SKM-1 (cell line): ENCODE measurements around the gene MAP1LC3C.

ENCODE experiments used
- DNase-seq: peaks from one replicate; lab custom pipeline; 2025; ENCODE audit not compliant: unreplicated experiment; lab: John Stamatoyannopoulos, UW

The MAP1LC3C gene

GRCh38 chr1:241999026-241999425 lies at the start of gene MAP1LC3C:
TSS of gene MAP1LC3C (minus strand) at chr1:241999098. CDS start at chr1:241999008, 90 bp downstream.
- DNase-seq, result no peak

GRCh38 chr1:242043165-242043564 lies 44.3 kb upstream of the MAP1LC3C start:
- DNase-seq, result no peak

GRCh38 chr1:242034392-242034791 lies 35.5 kb upstream of the MAP1LC3C start:
- no peak for DNase-seq

GRCh38 chr1:242033447-242033846 lies 34.5 kb upstream of the MAP1LC3C start:
- DNase-seq, result no peak

GRCh38 chr1:242030071-242030470 lies 31.2 kb upstream of the MAP1LC3C start:
- DNase-seq, result no peak

GRCh38 chr1:242025681-242026080 lies 26.8 kb upstream of the MAP1LC3C start:
- DNase-seq, result no peak

- no peak for DNase-seq
Measured at GRCh38 chr1:242023805-242024204, 24.9 kb upstream of the MAP1LC3C start.

- DNase-seq, result no peak
Measured at GRCh38 chr1:242019018-242019417, 20.1 kb upstream of the MAP1LC3C start.

GRCh38 chr1:242017580-242018233 lies 18.8 kb upstream of the MAP1LC3C start:
- peak; percentile 81 for DNase-seq

- no peak for DNase-seq
Measured at GRCh38 chr1:242016479-242016878, 17.6 kb upstream of the MAP1LC3C start.

GRCh38 chr1:242011894-242012660 lies 13.2 kb upstream of the MAP1LC3C start:
- DNase-seq, result no peak

GRCh38 chr1:242008826-242009495 lies 10.1 kb upstream of the MAP1LC3C start:
- DNase-seq, result no peak

GRCh38 chr1:242006976-242007375 lies 8.1 kb upstream of the MAP1LC3C start:
- no peak for DNase-seq

- DNase-seq, result no peak
Measured at GRCh38 chr1:242005866-242006535, 7.1 kb upstream of the MAP1LC3C start.

GRCh38 chr1:242004751-242005495 lies 6.0 kb upstream of the MAP1LC3C start:
- DNase-seq, result no peak

- DNase-seq, result no peak
Measured at GRCh38 chr1:242002510-242002909, 3.6 kb upstream of the MAP1LC3C start.

GRCh38 chr1:242002072-242002471 lies 3.2 kb upstream of the MAP1LC3C start:
- DNase-seq, result no peak

- DNase-seq, result no peak
Measured at GRCh38 chr1:242000434-242000833, 1.5 kb upstream of the MAP1LC3C start.

- peak; percentile 67 for DNase-seq
Measured at GRCh38 chr1:241998412-241998921, 431 bp downstream of the MAP1LC3C start.

GRCh38 chr1:241997401-241997998 lies 1.4 kb downstream of the MAP1LC3C start:
- DNase-seq, result no peak
